ENCODE data around the gene UNC80. TPM values are rescaled to one million over a fixed set of nuclear protein-coding genes. Genes with fewer than 3 reads are reported as not detected.

The UNC80 gene
- total and polyA plus RNA-seq, 2 donors (not counting 3 experiments of a cell fraction or from before 2014, with no cell fraction given) = not detected

DNA sequence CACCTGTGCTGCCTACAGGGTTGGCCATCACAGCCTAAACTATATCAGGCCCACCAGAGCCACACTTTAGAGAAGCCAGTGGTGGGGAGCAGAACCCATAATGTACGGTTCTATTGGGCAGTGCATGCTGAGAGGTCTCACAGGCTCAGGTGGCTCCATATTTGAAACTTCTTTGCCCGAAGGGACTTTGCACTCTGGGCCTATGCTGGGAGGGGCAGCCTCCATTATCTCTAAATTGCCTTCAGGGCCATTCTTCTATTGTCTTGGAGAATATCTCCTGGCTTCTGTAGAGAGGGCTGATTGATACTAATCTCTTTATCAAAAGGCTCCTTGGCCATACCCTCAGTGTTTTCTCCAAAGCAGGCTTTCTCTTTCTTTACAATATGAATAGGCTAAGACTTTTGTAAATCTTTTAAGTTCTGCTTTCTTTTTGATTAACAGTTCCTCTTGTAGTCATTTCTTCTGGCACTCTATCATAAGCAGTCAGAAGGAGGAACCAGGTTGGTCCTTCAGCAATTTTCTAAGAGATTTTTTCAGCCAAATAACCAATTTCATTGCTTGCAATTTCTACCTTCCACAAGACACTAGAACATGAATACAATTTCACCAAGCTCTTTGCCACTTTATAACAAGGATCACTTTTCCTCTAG lies 275.3 kb downstream of the UNC80 start:
- ChIA-PET POLR2A (no interaction called here), CTCF (no interaction called here)
- Histone ChIP-seq H3K36me3 (ENCODE audit: control insufficient read depth in 2 of 2, extremely low read depth in 1 of 2, insufficient read depth in 2 of 2, low read length in 2 of 2) (no peaks in the 10 kb centered on the region), H4K20me1 (replicated peaks; ENCODE audit: control insufficient read depth, extremely low read depth, insufficient read depth, low read length) (no peaks in the 10 kb centered on the region), H2AFZ (ENCODE audit: low read depth, low read length) (no peak overlapping the region), H3K4me1 (ENCODE audit: control insufficient read depth, extremely low read depth, insufficient read depth, low read length) (no peaks in the 10 kb centered on the region), H3K79me2 (ENCODE audit: control insufficient read depth, insufficient read depth, low read length) (no peaks in the 10 kb centered on the region), H3K4me2 (ENCODE audit: insufficient read depth, low read length) (no peak overlapping the region), H3K4me3 (replicated peaks in 1 of 3; ENCODE audit: insufficient read depth in 1 of 3, low read depth in 1 of 3, low read length in 3 of 3) (no peak overlapping the region), H3K27ac (ENCODE audit: insufficient read depth, low read depth, low read length) (no peak overlapping the region), H3K9ac (replicated peaks; ENCODE audit: extremely low read depth, insufficient read depth, low read length) (no peak overlapping the region), H3K27me3 (ENCODE audit: control insufficient read depth in 2 of 2, insufficient read depth in 2 of 2, low read length in 2 of 2) (no peaks in the 10 kb centered on the region), H3K9me3 (replicated peaks; ENCODE audit: control insufficient read depth, insufficient read depth, low read length) (no peaks in the 10 kb centered on the region), H3K9me1 (replicated peaks; ENCODE audit: control insufficient read depth, extremely low read depth, insufficient read depth, low read length) (no peaks in the 10 kb centered on the region)
- no TSS peak for BruUV-seq (replicated peaks)
- TF ChIP-seq CTCF (IDR thresholded peaks at IDR 0.05; ENCODE audit: extremely low read depth in 1 of 2, insufficient read depth in 1 of 2, low read depth in 1 of 2, low read length in 2 of 2) = no peak
- dilution Hi-C loops (cut with MboI; ENCODE audit: extremely low pct_ligation_motif_present, low sequenced_read_pairs) = no loop called here
- no peak for FAIRE-seq
- intact Hi-C loops (cut with micrococcal nuclease) = no loop called here
- no peak for DNase-seq (ENCODE audit: low read depth, low spot score)

Small RNAs within 50 kb of the gene (small RNA-seq; reads per million reads assigned to genes)
- not detected for gene RNA5SP118 (ENCODE audit: insufficient read depth, insufficient read length, low read depth, low replicate concordance)

Other genes starting within 250 kb of the UNC80 start
- 59.7 and 60.7 TPM in 2 replicates for gene RPE, start 230.8 kb downstream of the UNC80 start, total RNA-seq
- gene RPE, start 230.8 kb downstream of the UNC80 start, polyA plus RNA-seq = 65.1 and 97.4 TPM in 2 replicates

Data from endothelial cell of umbilical vein (primary cell).